ENCODE data around the gene HS6ST2. TPM values are rescaled to one million over a fixed set of nuclear protein-coding genes. Genes with fewer than 3 reads are reported as not detected.

Gene HS6ST2
- total RNA-seq, 3 donors from 2014 or later = 0.32 to 1.3 (median 1.2) TPM

DNA sequence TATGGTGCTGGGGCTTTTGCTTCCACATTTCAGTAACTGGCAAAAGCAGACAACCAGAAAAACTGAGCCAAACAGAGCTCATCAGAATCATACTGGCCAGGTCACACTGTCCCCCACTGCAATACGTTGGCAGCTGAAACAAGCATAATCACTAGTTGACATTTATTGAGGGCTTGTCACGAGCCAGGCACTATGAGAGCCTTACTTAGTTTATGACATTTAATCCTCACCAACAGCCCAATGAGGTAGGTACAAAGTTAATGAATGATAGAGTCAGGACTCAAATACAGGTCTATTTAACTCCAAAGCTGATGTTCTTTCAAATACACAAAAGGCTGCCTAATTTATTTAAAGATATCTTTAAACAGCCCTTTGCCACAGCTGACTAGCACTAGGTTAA lies 295.6 kb downstream of the HS6ST2 start:
- intact Hi-C loops (cut with DNase I; ENCODE audit: low total_unique reads) = no loop called here
- peaks cover 0 to 54% of the 10 kb centered on the region in 2 donors for H3K27me3 ChIP-seq
- no peaks in the 10 kb centered on the region for H3K9me3 ChIP-seq
- no peak for DNase-seq (ENCODE audit: low spot score in 2 of 2)
- H3K4me1 ChIP-seq = no peaks in the 10 kb centered on the region
- no peak overlapping the region for H3K27ac ChIP-seq
- no peak overlapping the region for H3K4me3 ChIP-seq
- no peaks in the 10 kb centered on the region for H3K36me3 ChIP-seq
- TF ChIP-seq, protein P1, sequence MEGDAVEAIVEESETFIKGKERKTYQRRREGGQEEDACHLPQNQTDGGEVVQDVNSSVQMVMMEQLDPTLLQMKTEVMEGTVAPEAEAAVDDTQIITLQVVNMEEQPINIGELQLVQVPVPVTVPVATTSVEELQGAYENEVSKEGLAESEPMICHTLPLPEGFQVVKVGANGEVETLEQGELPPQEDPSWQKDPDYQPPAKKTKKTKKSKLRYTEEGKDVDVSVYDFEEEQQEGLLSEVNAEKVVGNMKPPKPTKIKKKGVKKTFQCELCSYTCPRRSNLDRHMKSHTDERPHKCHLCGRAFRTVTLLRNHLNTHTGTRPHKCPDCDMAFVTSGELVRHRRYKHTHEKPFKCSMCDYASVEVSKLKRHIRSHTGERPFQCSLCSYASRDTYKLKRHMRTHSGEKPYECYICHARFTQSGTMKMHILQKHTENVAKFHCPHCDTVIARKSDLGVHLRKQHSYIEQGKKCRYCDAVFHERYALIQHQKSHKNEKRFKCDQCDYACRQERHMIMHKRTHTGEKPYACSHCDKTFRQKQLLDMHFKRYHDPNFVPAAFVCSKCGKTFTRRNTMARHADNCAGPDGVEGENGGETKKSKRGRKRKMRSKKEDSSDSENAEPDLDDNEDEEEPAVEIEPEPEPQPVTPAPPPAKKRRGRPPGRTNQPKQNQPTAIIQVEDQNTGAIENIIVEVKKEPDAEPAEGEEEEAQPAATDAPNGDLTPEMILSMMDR (IDR thresholded peaks at IDR 0.05) = no peak

DNA sequence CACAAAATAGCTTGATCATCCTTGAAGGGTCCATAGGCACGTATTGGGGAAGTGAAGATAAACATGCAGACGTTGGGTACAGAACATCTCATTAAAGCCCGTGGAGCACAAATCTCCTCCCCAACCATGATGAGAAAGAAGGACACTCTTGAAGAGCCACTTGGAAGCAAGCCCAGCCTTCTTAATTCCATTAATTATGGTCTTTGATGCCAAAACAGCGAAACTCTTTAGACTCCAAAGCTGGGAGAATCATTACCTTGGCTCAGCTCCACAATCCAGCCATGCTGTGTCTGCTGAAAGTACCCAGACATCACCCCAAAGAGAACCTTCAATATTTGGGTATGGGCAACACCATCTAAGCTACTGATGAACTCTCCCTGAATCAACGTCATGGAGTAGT lies 300.6 kb downstream of the HS6ST2 start:
- no peak overlapping the region for H3K4me3 ChIP-seq

DNA sequence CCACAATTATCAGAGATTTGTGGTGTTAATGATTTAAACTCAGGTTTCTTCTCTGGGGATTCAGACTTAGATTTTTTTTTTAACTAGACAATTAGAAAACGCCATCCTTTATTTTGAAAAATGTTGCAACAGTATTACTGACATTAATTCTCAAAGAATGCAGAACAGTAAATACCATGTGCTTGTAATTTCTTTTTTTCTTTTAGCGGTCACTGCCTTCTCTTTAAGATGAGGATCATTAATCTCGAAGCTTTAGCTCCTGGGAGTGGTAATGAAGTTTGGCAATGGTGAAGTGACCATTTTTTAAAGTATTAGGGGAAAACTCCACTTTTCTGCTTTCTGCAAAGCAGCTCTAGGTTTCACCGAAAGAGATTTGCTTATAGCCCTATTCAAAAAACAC lies 305.6 kb downstream of the HS6ST2 start:
- TF ChIP-seq, protein P1 (IDR thresholded peaks at IDR 0.05) = no peak
- no peak for TF ChIP-seq POLR2A (IDR thresholded peaks at IDR 0.05)
- intact Hi-C loops (cut with DNase I; ENCODE audit: low total_unique reads) = no loop called here
- peaks cover 0 to 70% of the 10 kb centered on the region in 2 donors for H3K27me3 ChIP-seq

More for the DNA sequence above, 300.6 kb downstream of the HS6ST2 start:
- DNase-seq (ENCODE audit: low spot score in 2 of 2) = no peak
- intact Hi-C loops (cut with DNase I; ENCODE audit: low total_unique reads) = no loop called here
- H3K27ac ChIP-seq = no peak overlapping the region
- H3K4me1 ChIP-seq = no peaks in the 10 kb centered on the region
- no peaks in the 10 kb centered on the region for H3K9me3 ChIP-seq
- H3K36me3 ChIP-seq = no peaks in the 10 kb centered on the region
- TF ChIP-seq, protein P1 (IDR thresholded peaks at IDR 0.05) = no peak
- TF ChIP-seq POLR2AphosphoS5 (IDR thresholded peaks at IDR 0.05) (no peak), POLR2A (IDR thresholded peaks at IDR 0.05) (no peak)
- peaks cover 0 to 60% of the 10 kb centered on the region in 2 donors for H3K27me3 ChIP-seq

DNA sequence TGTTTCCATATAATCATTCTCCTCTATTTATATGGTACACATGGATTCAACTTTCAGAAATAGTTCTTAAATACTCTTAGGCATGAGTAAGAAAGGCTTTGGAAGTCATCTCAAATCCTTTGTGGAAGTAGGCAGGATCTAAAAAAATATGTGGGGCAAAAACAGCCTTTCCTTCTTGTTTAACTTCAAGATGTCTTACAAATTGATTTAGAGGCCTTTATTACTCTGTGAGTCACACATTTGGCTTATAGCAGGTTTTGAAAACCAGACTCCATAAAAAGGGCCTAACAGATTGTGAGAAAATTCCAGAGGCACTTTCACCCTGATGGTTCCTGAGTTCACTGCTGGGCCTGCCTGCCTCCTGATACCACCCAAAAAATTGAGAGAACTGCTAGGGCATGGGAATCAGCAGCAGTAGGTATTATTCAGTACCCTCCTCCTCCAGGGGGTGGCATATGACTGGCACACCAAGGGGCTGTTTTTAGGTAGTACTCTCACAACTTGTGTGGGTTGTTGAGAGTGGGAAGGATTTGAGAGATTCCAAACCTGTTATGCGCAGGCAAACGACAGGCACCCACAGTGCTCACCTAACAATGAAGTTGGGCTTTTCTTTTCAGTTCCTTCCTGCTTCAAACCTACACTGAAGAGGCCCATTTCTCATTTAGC lies 306.9 kb downstream of the HS6ST2 start:
- intact Hi-C loops (cut with DNase I; ENCODE audit: low total_unique reads) = no loop called here
- Histone ChIP-seq H3K4me1 (no peaks in the 10 kb centered on the region), H3K4me3 (no peak overlapping the region), H3K36me3 (no peaks in the 10 kb centered on the region), H3K27me3 (peaks cover 0 to 69% of the 10 kb centered on the region in 2 donors), H3K9me3 (peaks cover 0 to 6% of the 10 kb centered on the region in 2 donors), H3K27ac (no peak overlapping the region)
- TF ChIP-seq, protein P1 (IDR thresholded peaks at IDR 0.05) = no peak
- no peak for TF ChIP-seq POLR2A (IDR thresholded peaks at IDR 0.05)
- no peak for DNase-seq (ENCODE audit: low spot score in 2 of 2)

More for the DNA sequence above, 305.6 kb downstream of the HS6ST2 start:
- no peak overlapping the region for H3K27ac ChIP-seq
- no peaks in the 10 kb centered on the region for H3K9me3 ChIP-seq
- H3K36me3 ChIP-seq = no peaks in the 10 kb centered on the region
- DNase-seq (ENCODE audit: low spot score in 2 of 2) = no peak
- no peaks in the 10 kb centered on the region for H3K4me1 ChIP-seq
- H3K4me3 ChIP-seq = no peak overlapping the region

DNA sequence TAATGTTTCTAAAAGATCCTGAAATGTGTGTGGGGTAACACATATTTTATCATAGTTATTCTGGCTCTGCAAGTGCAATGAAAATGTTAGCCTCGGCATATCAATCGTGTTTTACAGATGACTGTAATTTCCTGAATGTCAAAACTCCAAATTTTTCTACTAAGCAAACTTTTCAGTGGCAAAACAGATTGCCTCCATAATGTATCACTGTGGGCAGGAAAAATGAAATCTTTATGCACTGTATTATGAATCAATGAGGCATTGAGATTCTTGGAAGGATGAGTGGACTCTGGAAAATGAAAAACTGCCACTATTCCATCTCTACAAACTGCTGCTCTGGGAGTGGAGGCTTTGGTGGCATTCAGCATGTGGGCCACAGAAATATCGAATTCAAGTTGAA lies 309.5 kb downstream of the HS6ST2 start:
- TF ChIP-seq POLR2A (IDR thresholded peaks at IDR 0.05) (no peak), POLR2AphosphoS5 (IDR thresholded peaks at IDR 0.05) (no peak)
- TF ChIP-seq, protein P1 (IDR thresholded peaks at IDR 0.05) = no peak
- Histone ChIP-seq H3K4me1 (no peaks in the 10 kb centered on the region), H3K36me3 (no peaks in the 10 kb centered on the region), H3K27me3 (peaks cover 0 to 71% of the 10 kb centered on the region in 2 donors), H3K27ac (no peak overlapping the region), H3K9me3 (peaks cover 0 to 6% of the 10 kb centered on the region in 2 donors), H3K4me3 (no peak overlapping the region)
- intact Hi-C loops (cut with DNase I; ENCODE audit: low total_unique reads) = no loop called here
- no peak for DNase-seq (ENCODE audit: low spot score in 2 of 2)
